GM20000 (cell line): Measurements from ENCODE around the gene NTNG2.

Source experiments
- DNase-seq: peaks from one replicate; pipeline ENCODE4 v3.0.0; 2012; ENCODE audit warnings: low spot score
- TF ChIP-seq, protein P1 (sequence below): IDR thresholded peaks from 2 replicates; pipeline ENCODE4 v1.5.1; 2012; ENCODE audit warnings: mild to moderate bottlenecking, control low read depth; ENCODE audit errors: extremely low read depth, missing control alignments

The NTNG2 gene

DNA sequence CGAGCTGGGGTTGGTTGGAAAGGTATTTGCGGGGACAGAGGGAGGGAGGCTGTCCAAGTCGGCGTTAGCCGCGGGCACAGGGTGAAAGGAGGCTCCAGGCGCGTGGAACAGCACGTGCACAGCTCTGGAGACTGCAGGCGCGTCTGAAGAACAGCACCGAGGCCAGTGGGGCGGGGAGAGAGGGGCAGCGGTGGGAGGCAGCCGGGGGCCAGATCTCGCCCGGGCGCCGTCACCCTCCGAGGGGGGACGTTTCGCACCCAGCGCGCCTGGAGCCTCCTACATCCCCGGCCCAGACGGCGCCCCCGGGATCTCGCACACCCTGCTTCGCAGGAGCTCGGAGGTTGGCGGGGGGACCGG, 79.6 kb downstream of the NTNG2 start:
- TF ChIP-seq, protein P1, sequence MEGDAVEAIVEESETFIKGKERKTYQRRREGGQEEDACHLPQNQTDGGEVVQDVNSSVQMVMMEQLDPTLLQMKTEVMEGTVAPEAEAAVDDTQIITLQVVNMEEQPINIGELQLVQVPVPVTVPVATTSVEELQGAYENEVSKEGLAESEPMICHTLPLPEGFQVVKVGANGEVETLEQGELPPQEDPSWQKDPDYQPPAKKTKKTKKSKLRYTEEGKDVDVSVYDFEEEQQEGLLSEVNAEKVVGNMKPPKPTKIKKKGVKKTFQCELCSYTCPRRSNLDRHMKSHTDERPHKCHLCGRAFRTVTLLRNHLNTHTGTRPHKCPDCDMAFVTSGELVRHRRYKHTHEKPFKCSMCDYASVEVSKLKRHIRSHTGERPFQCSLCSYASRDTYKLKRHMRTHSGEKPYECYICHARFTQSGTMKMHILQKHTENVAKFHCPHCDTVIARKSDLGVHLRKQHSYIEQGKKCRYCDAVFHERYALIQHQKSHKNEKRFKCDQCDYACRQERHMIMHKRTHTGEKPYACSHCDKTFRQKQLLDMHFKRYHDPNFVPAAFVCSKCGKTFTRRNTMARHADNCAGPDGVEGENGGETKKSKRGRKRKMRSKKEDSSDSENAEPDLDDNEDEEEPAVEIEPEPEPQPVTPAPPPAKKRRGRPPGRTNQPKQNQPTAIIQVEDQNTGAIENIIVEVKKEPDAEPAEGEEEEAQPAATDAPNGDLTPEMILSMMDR: no peak
- DNase-seq: no peak

DNA sequence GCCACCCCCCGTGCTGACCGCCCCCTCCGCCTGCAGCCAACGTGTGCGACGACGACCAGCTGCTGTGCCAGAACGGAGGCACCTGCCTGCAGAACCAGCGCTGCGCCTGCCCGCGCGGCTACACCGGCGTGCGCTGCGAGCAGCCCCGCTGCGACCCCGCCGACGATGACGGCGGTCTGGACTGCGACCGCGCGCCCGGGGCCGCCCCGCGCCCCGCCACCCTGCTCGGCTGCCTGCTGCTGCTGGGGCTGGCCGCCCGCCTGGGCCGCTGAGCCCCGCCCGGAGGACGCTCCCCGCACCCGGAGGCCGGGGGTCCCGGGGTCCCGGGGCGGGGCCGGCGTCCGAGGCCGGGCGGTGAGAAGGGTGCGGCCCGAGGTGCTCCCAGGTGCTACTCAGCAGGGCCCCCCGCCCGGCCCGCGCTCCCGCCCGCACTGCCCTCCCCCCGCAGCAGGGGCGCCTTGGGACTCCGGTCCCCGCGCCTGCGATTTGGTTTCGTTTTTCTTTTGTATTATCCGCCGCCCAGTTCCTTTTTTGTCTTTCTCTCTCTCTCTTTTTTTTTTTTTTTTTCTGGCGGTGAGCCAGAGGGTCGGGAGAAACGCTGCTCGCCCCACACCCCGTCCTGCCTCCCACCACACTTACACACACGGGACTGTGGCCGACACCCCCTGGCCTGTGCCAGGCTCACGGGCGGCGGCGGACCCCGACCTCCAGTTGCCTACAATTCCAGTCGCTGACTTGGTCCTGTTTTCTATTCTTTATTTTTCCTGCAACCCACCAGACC, 80.2 kb downstream of the NTNG2 start:
- DNase-seq: peak; percentile 77
- TF ChIP-seq, protein P1: no peak

GRCh38 chr9:132242621-132243155, 80.8 kb downstream of the NTNG2 start:
- TF ChIP-seq, protein P1: no peak
- DNase-seq: no peak

GRCh38 chr9:132243156-132244074, 81.6 kb downstream of the NTNG2 start:
- TF ChIP-seq, protein P1: no peak
- no peak for DNase-seq

DNA sequence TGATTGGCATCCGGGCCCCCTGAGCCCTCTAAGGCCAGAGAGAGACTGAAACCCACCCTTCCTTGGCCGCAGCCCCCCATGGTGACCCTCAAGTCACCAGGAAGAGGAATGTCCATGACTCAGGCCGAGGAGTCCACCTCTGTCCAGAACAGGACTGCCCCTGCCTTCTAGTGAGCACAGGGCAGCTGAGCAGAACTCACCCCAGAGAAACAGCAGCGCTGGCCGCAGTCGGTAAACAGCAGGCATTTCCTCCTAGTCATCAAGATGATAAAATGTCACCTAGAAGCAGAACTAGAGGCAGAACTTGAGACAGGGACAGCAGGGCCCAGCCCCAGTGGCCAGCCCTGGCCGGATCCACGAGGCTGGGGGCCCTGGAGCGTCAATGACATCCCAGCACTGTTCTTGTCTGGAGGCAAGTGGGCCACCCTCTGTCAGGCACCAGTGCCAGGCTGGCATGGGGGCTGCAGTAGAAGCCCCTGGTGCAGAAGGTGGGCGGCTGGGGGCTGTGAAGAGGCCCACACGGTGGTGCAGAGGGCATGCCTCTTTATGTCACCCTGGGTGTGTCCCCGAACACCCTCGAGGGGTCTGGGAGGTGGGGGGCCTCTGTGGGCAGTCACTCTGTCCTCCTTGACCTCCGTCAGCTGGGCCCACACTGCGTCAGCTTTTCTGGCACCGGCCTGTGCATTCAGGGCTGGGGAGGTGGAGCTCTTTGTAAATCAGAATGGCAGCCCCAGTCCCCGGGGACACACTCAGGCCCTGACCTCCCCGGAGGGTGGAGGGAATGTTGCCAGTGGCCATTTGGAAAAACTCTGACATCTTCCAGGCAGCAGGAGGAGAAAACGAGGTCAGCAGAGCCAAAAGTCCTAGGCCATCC, 83.0 kb downstream of the NTNG2 start:
- TF ChIP-seq, protein P1: no peak
- DNase-seq: no peak

GRCh38 chr9:132245465-132245864, 83.6 kb downstream of the NTNG2 start:
- TF ChIP-seq, protein P1: no peak

More at GRCh38 chr9:132245465-132245864, 83.6 kb downstream of the NTNG2 start:
- DNase-seq: no peak
